ENCODE measurements around the gene COX7A2. TPM values are rescaled to one million over a fixed set of nuclear protein-coding genes. Genes with fewer than 3 reads are reported as not detected.

Gene COX7A2, protein sequence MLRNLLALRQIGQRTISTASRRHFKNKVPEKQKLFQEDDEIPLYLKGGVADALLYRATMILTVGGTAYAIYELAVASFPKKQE
- 100 to 1,000 TPM in 4 of 6 donors, 10 to 100 TPM in 2; 76.5 to 147 (median 125) TPM for total RNA-seq
- 100 to 1,000 TPM; 188 to 214 TPM for polyA plus RNA-seq

DNA sequence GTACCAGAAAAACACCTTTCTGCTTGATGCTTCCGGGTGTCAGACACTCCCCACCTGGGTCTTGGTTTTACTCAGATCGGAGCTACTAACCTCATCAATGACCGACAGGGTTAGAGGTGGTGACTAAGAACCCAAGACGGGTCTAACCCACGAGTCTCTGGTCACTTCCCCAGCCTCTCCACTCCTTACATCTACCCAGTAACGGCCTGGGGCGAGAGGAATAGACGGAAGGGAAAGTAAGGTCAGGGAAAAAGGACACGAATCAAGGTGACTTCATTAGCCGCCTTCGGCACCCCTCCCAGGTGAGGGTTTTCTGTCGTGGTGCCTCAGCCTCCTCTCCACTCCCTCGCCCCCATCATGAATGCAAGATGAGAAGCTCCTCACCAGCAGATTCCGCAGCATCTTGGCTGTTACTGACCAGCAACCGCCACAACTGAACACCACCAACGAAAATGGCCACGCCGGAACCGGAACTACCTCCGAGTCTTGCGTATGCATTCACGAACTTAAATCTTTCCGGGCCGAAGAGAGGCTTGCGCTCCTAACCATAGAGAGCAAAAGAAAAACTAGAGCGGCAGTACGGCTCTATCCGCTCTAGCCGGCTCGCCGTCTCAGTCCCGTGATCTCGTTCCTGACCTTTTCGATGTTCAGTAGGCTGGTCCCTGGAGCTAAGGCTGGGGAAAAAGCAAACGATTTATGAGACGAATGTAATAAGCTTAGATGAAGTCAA lies at the start of gene COX7A2:
TSS of gene COX7A2 (minus strand) at position 469 of the 730 bp plus-strand sequence. CDS start at position 402, 67 bp downstream.
- ATAC-seq: peak; percentile 98 to 100 (median 99)
- WGBS, 2 donors: 0 to 1% methylated on average over 36 of the region's 36 CpGs
- Histone ChIP-seq H3K27me3 (no peaks in the 10 kb centered on the region), H3K36me3 (peaks cover 0 to 15% (median 6%) of the 10 kb centered on the region in 3 donors), H3K27ac (peak within 1 kb of the TSS; percentile 65 to 91 (median 82)), H3K4me3 (peak within 1 kb of the TSS; percentile 70 to 75 (median 72)), H3K9me3 (no peaks in the 10 kb centered on the region), H3K4me1 (peaks cover 0 to 14% (median 4%) of the 10 kb centered on the region in 3 donors)
- peak; percentile 97 for FAIRE-seq
- peak; percentile 74 to 91 (median 87) for DNase-seq
- TF ChIP-seq, protein P1, sequence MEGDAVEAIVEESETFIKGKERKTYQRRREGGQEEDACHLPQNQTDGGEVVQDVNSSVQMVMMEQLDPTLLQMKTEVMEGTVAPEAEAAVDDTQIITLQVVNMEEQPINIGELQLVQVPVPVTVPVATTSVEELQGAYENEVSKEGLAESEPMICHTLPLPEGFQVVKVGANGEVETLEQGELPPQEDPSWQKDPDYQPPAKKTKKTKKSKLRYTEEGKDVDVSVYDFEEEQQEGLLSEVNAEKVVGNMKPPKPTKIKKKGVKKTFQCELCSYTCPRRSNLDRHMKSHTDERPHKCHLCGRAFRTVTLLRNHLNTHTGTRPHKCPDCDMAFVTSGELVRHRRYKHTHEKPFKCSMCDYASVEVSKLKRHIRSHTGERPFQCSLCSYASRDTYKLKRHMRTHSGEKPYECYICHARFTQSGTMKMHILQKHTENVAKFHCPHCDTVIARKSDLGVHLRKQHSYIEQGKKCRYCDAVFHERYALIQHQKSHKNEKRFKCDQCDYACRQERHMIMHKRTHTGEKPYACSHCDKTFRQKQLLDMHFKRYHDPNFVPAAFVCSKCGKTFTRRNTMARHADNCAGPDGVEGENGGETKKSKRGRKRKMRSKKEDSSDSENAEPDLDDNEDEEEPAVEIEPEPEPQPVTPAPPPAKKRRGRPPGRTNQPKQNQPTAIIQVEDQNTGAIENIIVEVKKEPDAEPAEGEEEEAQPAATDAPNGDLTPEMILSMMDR (IDR thresholded peaks at IDR 0.05): no peak
- intact Hi-C loops (cut with DNase I): no loop called here

DNA sequence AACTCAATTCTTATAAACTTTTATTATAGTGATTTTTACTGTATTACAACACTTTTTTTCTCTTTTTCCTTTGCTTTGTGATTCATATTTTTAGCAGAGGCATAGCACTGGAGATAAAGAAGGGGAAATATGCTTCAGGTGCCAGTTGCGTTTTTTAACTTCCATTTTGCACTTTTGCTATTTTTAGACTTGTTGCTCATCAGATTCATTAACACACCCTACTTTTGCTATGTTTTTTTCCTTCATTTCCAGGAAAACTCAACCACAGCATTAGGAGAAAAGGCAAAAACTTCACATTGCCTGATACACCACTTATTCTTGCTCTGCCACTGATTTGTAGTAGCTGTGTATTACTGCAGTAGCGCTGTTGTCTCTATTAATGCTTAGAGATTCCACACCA lies 49.0 kb upstream of the COX7A2 start:
- Histone ChIP-seq H3K4me3 (no peak overlapping the region), H3K9me3 (no peaks in the 10 kb centered on the region), H3K27me3 (no peaks in the 10 kb centered on the region), H3K4me1 (peaks cover 12 to 38% (median 24%) of the 10 kb centered on the region in 3 donors), H3K36me3 (no peaks in the 10 kb centered on the region), H3K27ac (peak overlapping the region in 2 of 4 donors; percentile 53 to 79)
- WGBS, 2 donors: 61 to 68% methylated on average over 2 of the region's 2 CpGs
- ATAC-seq: peak in 2 of 4 donors; percentile 25 to 31
- TF ChIP-seq, protein P1 (IDR thresholded peaks at IDR 0.05): no peak
- FAIRE-seq: no peak
- intact Hi-C loops (cut with DNase I): no loop called here
- no peak for DNase-seq

DNA sequence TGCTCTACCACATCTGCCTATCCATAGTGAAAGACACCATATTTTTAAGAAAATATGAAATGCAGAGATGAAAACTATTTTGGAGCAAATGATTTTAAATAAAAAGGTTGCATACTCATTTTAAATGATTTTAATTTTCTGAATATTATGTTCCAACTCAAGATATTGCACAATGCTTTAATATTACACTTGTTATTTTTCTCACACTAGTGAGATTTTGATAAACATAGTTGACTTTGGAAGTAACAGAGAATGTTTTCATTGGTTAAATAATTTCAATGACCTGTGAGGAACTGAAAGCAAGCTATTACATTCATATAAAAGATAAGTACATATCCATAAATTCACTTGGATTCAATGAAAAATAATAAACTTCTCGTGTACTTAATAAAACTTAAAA lies 48.1 kb upstream of the COX7A2 start:
- H3K9me3 ChIP-seq: no peaks in the 10 kb centered on the region
- peak overlapping the region; percentile 13 to 79 (median 41) for H3K27ac ChIP-seq
- H3K36me3 ChIP-seq: no peaks in the 10 kb centered on the region
- 36 to 40% methylated on average over 1 of the region's 1 CpG for WGBS, 2 donors
- peak; percentile 78 for FAIRE-seq
- H3K4me3 ChIP-seq: no peak overlapping the region
- no peaks in the 10 kb centered on the region for H3K27me3 ChIP-seq
- intact Hi-C loops (cut with DNase I): no loop called here
- TF ChIP-seq, protein P1 (IDR thresholded peaks at IDR 0.05): no peak
- ATAC-seq: peak; percentile 80 to 87 (median 84)
- DNase-seq: no peak
- peaks cover 12 to 43% (median 26%) of the 10 kb centered on the region in 3 donors for H3K4me1 ChIP-seq

DNA sequence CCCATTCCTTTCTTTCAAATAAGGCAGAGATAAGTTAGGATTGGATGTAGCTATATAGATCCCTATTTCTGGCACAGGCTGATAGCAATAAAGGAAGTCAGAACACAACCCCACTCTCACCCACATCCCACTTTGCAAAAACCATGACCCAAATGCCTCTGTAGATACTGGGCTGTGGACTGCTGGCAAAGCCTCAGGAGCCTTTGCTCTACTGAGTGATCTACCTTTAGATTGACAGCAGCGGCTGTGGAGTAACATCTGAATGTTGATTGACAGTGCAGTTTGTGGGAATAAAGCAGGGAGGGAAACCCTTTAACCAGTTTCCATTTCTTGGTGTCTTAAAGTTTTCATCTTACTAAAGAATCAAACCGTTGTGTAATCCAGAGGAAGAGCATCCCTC lies 47.7 kb upstream of the COX7A2 start:
- DNase-seq (no peak), ATAC-seq (peak; percentile 49 to 73 (median 61)), FAIRE-seq (no peak)
- Histone ChIP-seq H3K4me1 (peaks cover 12 to 43% (median 27%) of the 10 kb centered on the region in 3 donors), H3K27ac (peak overlapping the region; percentile 13 to 79 (median 41)), H3K27me3 (no peaks in the 10 kb centered on the region), H3K36me3 (no peaks in the 10 kb centered on the region), H3K4me3 (no peak overlapping the region), H3K9me3 (no peaks in the 10 kb centered on the region)
- WGBS, 2 donors: 33 to 45% methylated on average over 2 of the region's 2 CpGs
- TF ChIP-seq, protein P1 (IDR thresholded peaks at IDR 0.05): no peak
- intact Hi-C loops (cut with DNase I): no loop called here
